ENCODE results near the gene MOB1A.

Gene MOB1A
- long read RNA-seq, full-length matches to known transcripts: 222 of 294 reads
- long read RNA-seq, partial matches to known transcripts: 2 of 294 reads
- long read RNA-seq, other reads (novel, unspliced or antisense): 70 of 294 reads

GRCh38 chr2:74178211-74179062 lies at the start of gene MOB1A:
Gene MOB1A (minus strand): TSS chr2:74178879. CDS start chr2:74178674, 205 bp downstream.
- H3K4me3 ChIP-seq (replicated peaks; ENCODE audit: insufficient read depth, low read length): peak within 1 kb of the TSS; percentile 61
- peak within 1 kb of the TSS; percentile 91 for H3K27ac ChIP-seq (replicated peaks)
- peak; percentile 95 to 99 for DNase-seq (ENCODE audit: low read depth in 1 of 2, low spot score in 1 of 2)
- TF ChIP-seq POLR2AphosphoS5 (IDR thresholded peaks at IDR 0.05; ENCODE audit: low read depth) (peak; percentile 76), REST (IDR thresholded peaks at IDR 0.05; ENCODE audit: insufficient replicate concordance, low read depth) (peak; percentile 29), CTCF (IDR thresholded peaks at IDR 0.05; ENCODE audit: insufficient read depth, low read length) (no peak), SPI1 (IDR thresholded peaks at IDR 0.05; ENCODE audit: borderline replicate concordance, low read depth) (peak; percentile 25; the same call in 1 of the 2 replicates), GABPA (IDR thresholded peaks at IDR 0.05; ENCODE audit: low read depth) (no peak)
- H3K27me3 ChIP-seq (ENCODE audit: insufficient read depth, poor library complexity, severe bottlenecking): no peaks in the 10 kb centered on the region

- Histone ChIP-seq H3K27ac (replicated peaks) (no peak overlapping the region), H3K4me3 (replicated peaks; ENCODE audit: insufficient read depth, low read length) (no peak overlapping the region), H3K27me3 (ENCODE audit: insufficient read depth, poor library complexity, severe bottlenecking) (no peaks in the 10 kb centered on the region)
- DNase-seq (ENCODE audit: low read depth in 1 of 2, low spot score in 1 of 2): no peak
- TF ChIP-seq POLR2AphosphoS5 (IDR thresholded peaks at IDR 0.05; ENCODE audit: low read depth) (no peak), SPI1 (IDR thresholded peaks at IDR 0.05; ENCODE audit: borderline replicate concordance, low read depth) (no peak), REST (IDR thresholded peaks at IDR 0.05; ENCODE audit: insufficient replicate concordance, low read depth) (no peak), GABPA (IDR thresholded peaks at IDR 0.05; ENCODE audit: low read depth) (no peak), CTCF (IDR thresholded peaks at IDR 0.05; ENCODE audit: insufficient read depth, low read length) (no peak)
These were observed 49.0 kb upstream of the MOB1A start for GRCh38 chr2:74227646-74228045.

GRCh38 chr2:74226648-74227213 lies 48.1 kb upstream of the MOB1A start:
- H3K27ac ChIP-seq (replicated peaks): no peak overlapping the region
- DNase-seq (ENCODE audit: low read depth in 1 of 2, low spot score in 1 of 2): no peak
- no peak for TF ChIP-seq CTCF (IDR thresholded peaks at IDR 0.05; ENCODE audit: insufficient read depth, low read length)
- TF ChIP-seq POLR2AphosphoS5 (IDR thresholded peaks at IDR 0.05; ENCODE audit: low read depth): no peak
- no peak for TF ChIP-seq SPI1 (IDR thresholded peaks at IDR 0.05; ENCODE audit: borderline replicate concordance, low read depth)
- no peak for TF ChIP-seq GABPA (IDR thresholded peaks at IDR 0.05; ENCODE audit: low read depth)
- TF ChIP-seq REST (IDR thresholded peaks at IDR 0.05; ENCODE audit: insufficient replicate concordance, low read depth): no peak
- H3K27me3 ChIP-seq (ENCODE audit: insufficient read depth, poor library complexity, severe bottlenecking): no peaks in the 10 kb centered on the region
- no peak overlapping the region for H3K4me3 ChIP-seq (replicated peaks; ENCODE audit: insufficient read depth, low read length)

Data from HL-60 (cell line).